IMR-90 (cell line): Measurements from ENCODE around the gene VPS54. TPM values are rescaled to one million over a fixed set of nuclear protein-coding genes. Genes with fewer than 3 reads are reported as not detected.

Source experiments
- ATAC-seq: fragments of 200-7000 bp; cut with Tn5 transposase; 2 replicates; pipeline ENCODE4 v1.9.1; 2020; ENCODE audit warnings: low read depth, mild to moderate bottlenecking, moderate library complexity
- BruUV-seq: library from RNA; stranded (reverse); fragments of 400-500 nt; replicated peaks from 2 replicates; lab custom pipeline; 2021; lab: Mats Ljungman, UMichigan
- CTCF ChIA-PET: fragments of 300-600 bp; formaldehyde crosslinking; extraction: SDS; loops from one replicate; lab custom pipeline; 2021; ENCODE audit warnings: antibody characterized with exemption; lab: Yijun Ruan, JAX
- POLR2A ChIA-PET: fragments of 300-600 bp; sonication (Branson Sonifier 250); formaldehyde crosslinking; loops from one replicate; lab custom pipeline; 2022; ENCODE audit warnings: antibody characterized with exemption; ENCODE audit not compliant: unreplicated experiment; lab: Charles Lee
- DNase-seq: peaks from one replicate; pipeline ENCODE4 v3.0.0; 2013
- H2AFZ ChIP-seq: replicated peaks from 2 replicates; pipeline ENCODE3; 2013; ENCODE audit warnings: low read length, mild to moderate bottlenecking; ENCODE audit not compliant: poor library complexity
- H2AK5ac ChIP-seq: 2 replicates; pipeline ENCODE4 v1.6.1; 2013; ENCODE audit warnings: low read depth, low read length, inconsistent platforms
- H2AK9ac ChIP-seq: replicated peaks from 2 replicates; pipeline ENCODE3; 2013; ENCODE audit warnings: mild to moderate bottlenecking, low read depth, low read length, moderate library complexity; ENCODE audit not compliant: poor library complexity
- H2BK120ac ChIP-seq: 2 replicates; pipeline ENCODE4 v1.6.1; 2013; ENCODE audit warnings: low read depth, low read length, inconsistent platforms
- H2BK15ac ChIP-seq: 3 replicates; pipeline ENCODE4 v1.6.1; 2013; ENCODE audit warnings: low read depth, low read length, inconsistent platforms
- H2BK20ac ChIP-seq: 2 replicates; pipeline ENCODE4 v1.6.1; 2013; ENCODE audit warnings: low read depth, mild to moderate bottlenecking, inconsistent platforms, low read length, moderate library complexity
- H2BK5ac ChIP-seq: 2 replicates; pipeline ENCODE4 v1.6.1; 2013; ENCODE audit warnings: mild to moderate bottlenecking, low read depth, low read length, inconsistent platforms; ENCODE audit not compliant: poor library complexity, severe bottlenecking
- H3K14ac ChIP-seq: replicated peaks from 2 replicates; pipeline ENCODE4 v1.6.1; 2013; ENCODE audit warnings: low read depth, low read length, inconsistent platforms
- H3K18ac ChIP-seq: 2 replicates; pipeline ENCODE4 v1.6.1; 2013; ENCODE audit warnings: low read depth, low read length, control low read depth
- H3K23ac ChIP-seq: 2 replicates; pipeline ENCODE4 v1.6.1; 2013; ENCODE audit warnings: low read depth, low read length, inconsistent platforms
- H3K27ac ChIP-seq: 2 replicates; pipeline ENCODE4 v1.5.1; 2013; ENCODE audit warnings: mild to moderate bottlenecking, control low read depth, low read length; ENCODE audit not compliant: insufficient read depth
- H3K27me3 ChIP-seq: 2 replicates; pipeline ENCODE4 v1.6.1; 2013; ENCODE audit warnings: low read length; ENCODE audit not compliant: control insufficient read depth, insufficient read depth
- H3K36me3 ChIP-seq: 2 replicates; pipeline ENCODE4 v1.6.1; 2013; ENCODE audit warnings: low read length, mixed read lengths; ENCODE audit not compliant: control insufficient read depth, insufficient read depth
- H3K4ac ChIP-seq: 2 replicates; pipeline ENCODE4 v1.6.1; 2013; ENCODE audit warnings: low read depth, low read length, inconsistent platforms
- H3K4me1 ChIP-seq: 2 replicates; pipeline ENCODE4 v1.6.1; 2013; ENCODE audit warnings: low read length, mixed read lengths; ENCODE audit not compliant: control insufficient read depth, insufficient read depth
- H3K4me2 ChIP-seq: 2 replicates; pipeline ENCODE4 v1.6.1; 2013; ENCODE audit warnings: low read depth, mild to moderate bottlenecking, control low read depth, low read length, moderate library complexity
- H3K4me3 ChIP-seq: 2 replicates; pipeline ENCODE4 v1.5.1; 2013; ENCODE audit warnings: low read depth, mild to moderate bottlenecking, control low read depth, low read length, moderate library complexity; ENCODE audit not compliant: insufficient read depth
- H3K56ac ChIP-seq: 2 replicates; pipeline ENCODE4 v1.6.1; 2013; ENCODE audit warnings: low read length, inconsistent platforms; ENCODE audit not compliant: insufficient read depth; ENCODE audit errors: extremely low read depth
- H3K79me1 ChIP-seq, 2 experiments: 2 replicates each; pipeline ENCODE4 v1.6.1; 2013; ENCODE audit warnings: low read length in 2 of 2, inconsistent platforms in 1 of 2, low read depth in 1 of 2
- H3K9ac ChIP-seq: 2 replicates; pipeline ENCODE4 v1.6.1; 2013; ENCODE audit warnings: low read depth, low read length, control low read depth
- H3K9me1 ChIP-seq: 2 replicates; pipeline ENCODE4 v1.6.1; 2013; ENCODE audit warnings: low read length, inconsistent platforms; ENCODE audit not compliant: insufficient read depth
- H3K9me3 ChIP-seq: 2 replicates; pipeline ENCODE4 v1.6.1; 2013; ENCODE audit warnings: low read length; ENCODE audit not compliant: control insufficient read depth, insufficient read depth
- H4K20me1 ChIP-seq: 2 replicates; pipeline ENCODE4 v1.6.1; 2013; ENCODE audit warnings: low read length, inconsistent platforms; ENCODE audit not compliant: insufficient read depth
- H4K5ac ChIP-seq: 2 replicates; pipeline ENCODE4 v1.6.1; 2013; ENCODE audit warnings: mild to moderate bottlenecking, low read depth, low read length, control low read depth
- H4K8ac ChIP-seq, 2 experiments: 2 replicates each; pipeline ENCODE4 v1.6.1; 2013; ENCODE audit warnings: low read depth in 2 of 2, low read length in 2 of 2, control low read depth in 1 of 2, inconsistent platforms in 1 of 2
- H4K91ac ChIP-seq: 2 replicates; pipeline ENCODE4 v1.6.1; 2013; ENCODE audit warnings: low read depth, low read length, inconsistent platforms; ENCODE audit not compliant: insufficient read depth
- BHLHE40 ChIP-seq: fragments of 150-350 bp; IDR thresholded peaks from 2 replicates; pipeline ENCODE4 v1.6.1; 2016; ENCODE audit warnings: mild to moderate bottlenecking, low read depth, low read length
- CEBPB ChIP-seq: IDR thresholded peaks from 2 replicates; pipeline ENCODE4 v1.6.1; 2012; ENCODE audit warnings: low read depth, low read length, improper control_type of control experiment
- CHD1 ChIP-seq: IDR thresholded peaks from 2 replicates; pipeline ENCODE4 v1.6.1; 2012; ENCODE audit warnings: low read depth, low read length, improper control_type of control experiment
- FOS ChIP-seq: fragments of 150-350 bp; IDR thresholded peaks from 2 replicates; pipeline ENCODE4 v1.6.1; 2016; ENCODE audit warnings: low read depth, low read length
- MAFK ChIP-seq: IDR thresholded peaks from 2 replicates; pipeline ENCODE4 v1.6.1; 2012; ENCODE audit warnings: low read depth, low read length, improper control_type of control experiment
- MAZ ChIP-seq: IDR thresholded peaks from 2 replicates; pipeline ENCODE4 v1.6.1; 2012; ENCODE audit warnings: low read depth, mild to moderate bottlenecking, low read length, improper control_type of control experiment, moderate library complexity, borderline replicate concordance
- MXI1 ChIP-seq: IDR thresholded peaks from 2 replicates; pipeline ENCODE4 v1.6.1; 2012; ENCODE audit warnings: low read depth, mild to moderate bottlenecking, low read length, moderate library complexity, borderline replicate concordance
- POLR2A ChIP-seq: IDR thresholded peaks from 2 replicates; pipeline ENCODE4 v1.6.1; 2012; ENCODE audit warnings: mild to moderate bottlenecking, low read depth, low read length
- RAD21 ChIP-seq: IDR thresholded peaks from 2 replicates; pipeline ENCODE4 v1.6.1; 2012; ENCODE audit warnings: low read length, improper control_type of control experiment
- RCOR1 ChIP-seq: IDR thresholded peaks from 2 replicates; pipeline ENCODE4 v1.6.1; 2012; ENCODE audit warnings: mild to moderate bottlenecking, low read length, improper control_type of control experiment; ENCODE audit not compliant: insufficient replicate concordance
- RFX5 ChIP-seq: IDR thresholded peaks from 2 replicates; pipeline ENCODE4 v1.8.0; 2012; ENCODE audit warnings: low read depth, mild to moderate bottlenecking, low read length, moderate library complexity
- SMC3 ChIP-seq: fragments of 150-350 bp; IDR thresholded peaks from 2 replicates; pipeline ENCODE4 v1.6.1; 2016; ENCODE audit warnings: low read depth, mild to moderate bottlenecking, antibody characterized with exemption, low read length, moderate library complexity
- WGBS, 2 experiments: methylation state at CpG; one replicate each; pipeline versions ENCODE4 v1.1.5 to v1.1.7; 2013; ENCODE audit warnings: missing lambda C conversion rate in 2 of 2; ENCODE audit not compliant: insufficient read length in 1 of 2; ENCODE audit errors: extremely low coverage in 2 of 2; 5-methylcytosine and 5-hydroxymethylcytosine counted together
- dilution Hi-C: fragments of 300-500 bp; cut with HindIII; formaldehyde crosslinking; loops from one replicate; pipeline ENCODE4 v1.14.3; 2018; ENCODE audit warnings: low sequenced_read_pairs; ENCODE audit not compliant: unreplicated experiment
- in situ Hi-C: fragments of 300-500 bp; cut with MboI; formaldehyde crosslinking; loops from 3 replicates; pipeline ENCODE4 v1.14.3; 2019; ENCODE audit warnings: low sequenced_read_pairs, inconsistent platforms, mixed read lengths
- intact Hi-C: fragments of 100-400 bp; cut with micrococcal nuclease; formaldehyde crosslinking; loops from 2 replicates; pipeline ENCODE4 v1.10.0; 2022
- polyA plus RNA-seq, 3 experiments: library from polyadenylated mRNA; depleted of rRNA; stranded (reverse); fragments of >200 nt; gene quantifications; 2 replicates each; pipeline ENCODE4 v1.2.3, GENCODE V29; 2012; ENCODE audit warnings: low replicate concordance in 1 of 3
- total RNA-seq: library from RNA; depleted of rRNA; stranded (reverse); fragments of >200 nt; gene quantifications from 2 replicates; pipeline ENCODE4 v1.2.3, GENCODE V29; 2012
- TF ChIP-seq, protein P1 (sequence below): conservative IDR thresholded peaks from 2 replicates; pipeline ENCODE4 v1.5.1; 2012; ENCODE audit warnings: mild to moderate bottlenecking, low read depth, low read length, improper control_type of control experiment
- TF ChIP-seq, protein P2 (sequence below): fragments of 150-350 bp; IDR thresholded peaks from 2 replicates; pipeline ENCODE4 v1.6.1; 2017; ENCODE audit warnings: mild to moderate bottlenecking, antibody characterized with exemption, low read length, low read depth

The VPS54 gene
- total and polyA plus RNA-seq, 2 of the 4 experiments (the other 2 are of a cell fraction): 7.1 to 18.1 TPM

DNA sequence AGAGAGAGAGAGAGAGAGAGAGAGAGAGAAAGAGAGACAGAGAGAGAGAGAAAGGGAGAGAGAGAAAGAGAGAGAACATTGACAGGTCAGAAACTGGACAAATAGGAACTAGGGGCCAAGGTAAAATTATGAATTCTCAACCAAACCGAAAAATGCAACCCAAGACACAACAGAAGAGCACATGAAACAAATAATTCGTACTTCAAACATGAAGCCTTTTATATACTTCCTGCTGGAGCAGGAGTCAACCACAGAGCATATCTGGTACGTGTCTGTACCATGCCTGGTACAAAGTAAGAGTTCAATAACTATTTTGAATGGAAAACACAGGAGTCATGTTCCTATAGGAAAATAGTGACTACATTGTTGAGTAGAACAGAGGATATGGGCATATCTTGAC is 6.5 kb upstream of the VPS54 start (continued):
- TF ChIP-seq MAFK: no peak
- TF ChIP-seq MAZ: no peak
- no peak for TF ChIP-seq CHD1
- no peak for TF ChIP-seq POLR2A

GRCh38 chr2:64024259-64024949 is 5.2 kb upstream of the VPS54 start:
- no peak for DNase-seq
- in situ Hi-C loops (no loop called here), dilution Hi-C loops (no loop called here), intact Hi-C loops (no loop called here)
- Histone ChIP-seq H3K9me3 (no peaks in the 10 kb centered on the region), H4K8ac (no peak overlapping the region), H4K91ac (no peak overlapping the region), H2AFZ (no peak overlapping the region), H3K27me3 (peaks cover 2% of the 10 kb centered on the region; the same call in 1 of the 2 replicates), H4K20me1 (no peaks in the 10 kb centered on the region), H3K4me1 (peaks cover 4% of the 10 kb centered on the region), H3K4me2 (no peak overlapping the region), H2AK5ac (no peak overlapping the region), H3K9ac (no peak overlapping the region), H3K56ac (no peak overlapping the region), H2BK15ac (no peak overlapping the region), H3K79me1 (peaks cover 0 to 4% of the 10 kb centered on the region in 2 experiments; a peak in 1 of 4 replicates), H4K5ac (no peak overlapping the region), H2BK20ac (no peak overlapping the region), H3K4ac (no peak overlapping the region), H3K36me3 (no peaks in the 10 kb centered on the region), H3K18ac (no peak overlapping the region), H2BK5ac (no peak overlapping the region), H2AK9ac (no peak overlapping the region), H3K14ac (no peak overlapping the region), H3K9me1 (no peaks in the 10 kb centered on the region), H3K27ac (no peak overlapping the region), H3K4me3 (no peak overlapping the region), H3K23ac (no peak overlapping the region), H2BK120ac (no peak overlapping the region)
- CTCF ChIA-PET: no interaction called here
- TF ChIP-seq RCOR1 (no peak), MXI1 (no peak), SMC3 (no peak), RAD21 (no peak), BHLHE40 (no peak), MAFK (no peak), POLR2A (no peak), RFX5 (no peak), FOS (no peak), CEBPB (no peak), CHD1 (no peak)
- TF ChIP-seq, protein P1, sequence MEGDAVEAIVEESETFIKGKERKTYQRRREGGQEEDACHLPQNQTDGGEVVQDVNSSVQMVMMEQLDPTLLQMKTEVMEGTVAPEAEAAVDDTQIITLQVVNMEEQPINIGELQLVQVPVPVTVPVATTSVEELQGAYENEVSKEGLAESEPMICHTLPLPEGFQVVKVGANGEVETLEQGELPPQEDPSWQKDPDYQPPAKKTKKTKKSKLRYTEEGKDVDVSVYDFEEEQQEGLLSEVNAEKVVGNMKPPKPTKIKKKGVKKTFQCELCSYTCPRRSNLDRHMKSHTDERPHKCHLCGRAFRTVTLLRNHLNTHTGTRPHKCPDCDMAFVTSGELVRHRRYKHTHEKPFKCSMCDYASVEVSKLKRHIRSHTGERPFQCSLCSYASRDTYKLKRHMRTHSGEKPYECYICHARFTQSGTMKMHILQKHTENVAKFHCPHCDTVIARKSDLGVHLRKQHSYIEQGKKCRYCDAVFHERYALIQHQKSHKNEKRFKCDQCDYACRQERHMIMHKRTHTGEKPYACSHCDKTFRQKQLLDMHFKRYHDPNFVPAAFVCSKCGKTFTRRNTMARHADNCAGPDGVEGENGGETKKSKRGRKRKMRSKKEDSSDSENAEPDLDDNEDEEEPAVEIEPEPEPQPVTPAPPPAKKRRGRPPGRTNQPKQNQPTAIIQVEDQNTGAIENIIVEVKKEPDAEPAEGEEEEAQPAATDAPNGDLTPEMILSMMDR: no peak
- TF ChIP-seq, protein P2, sequence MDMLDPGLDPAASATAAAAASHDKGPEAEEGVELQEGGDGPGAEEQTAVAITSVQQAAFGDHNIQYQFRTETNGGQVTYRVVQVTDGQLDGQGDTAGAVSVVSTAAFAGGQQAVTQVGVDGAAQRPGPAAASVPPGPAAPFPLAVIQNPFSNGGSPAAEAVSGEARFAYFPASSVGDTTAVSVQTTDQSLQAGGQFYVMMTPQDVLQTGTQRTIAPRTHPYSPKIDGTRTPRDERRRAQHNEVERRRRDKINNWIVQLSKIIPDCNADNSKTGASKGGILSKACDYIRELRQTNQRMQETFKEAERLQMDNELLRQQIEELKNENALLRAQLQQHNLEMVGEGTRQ: no peak
- ATAC-seq: no peak
- no TSS peak for BruUV-seq
- WGBS, 2 experiments: no CpG with 5 or more reads among the region's 3 CpGs
- POLR2A ChIA-PET: no interaction called here
